Measurements from ENCODE around the gene AACS. TPM values are rescaled to one million over a fixed set of nuclear protein-coding genes. Genes with fewer than 3 reads are reported as not detected.
"Not testable (repeated sequence)": the region's sequence is repeated elsewhere in the genome, so short reads cannot be mapped to it uniquely, and the experiment has no call there.

Gene AACS
- total and polyA plus RNA-seq, 2 of the 4 experiments (the other 2 are of a cell fraction) = 22.0 to 24.9 TPM

GRCh38 chr12:125031471-125031870 lies 33.8 kb upstream of the AACS start:
- CTCF ChIA-PET; H3K9me1 ChIP-seq (ENCODE audit: insufficient read depth, low read length); H3K4me1 ChIP-seq (ENCODE audit: control insufficient read depth, insufficient read depth, low read length); in situ Hi-C loops (cut with MboI; ENCODE audit: low sequenced_read_pairs); BruUV-seq (replicated peaks); H3K27ac ChIP-seq (ENCODE audit: insufficient read depth, low read length); H2BK120ac ChIP-seq (ENCODE audit: low read depth, low read length); intact Hi-C loops (cut with micrococcal nuclease); H3K18ac ChIP-seq (ENCODE audit: low read depth, low read length); H2AK9ac ChIP-seq (replicated peaks; ENCODE audit: low read depth, low read length, poor library complexity); H3K4me3 ChIP-seq (ENCODE audit: insufficient read depth, low read depth, low read length); H3K14ac ChIP-seq (replicated peaks; ENCODE audit: low read depth, low read length); H4K91ac ChIP-seq (ENCODE audit: insufficient read depth, low read depth, low read length); POLR2A ChIA-PET (ENCODE audit: unreplicated experiment); H3K56ac ChIP-seq (ENCODE audit: extremely low read depth, insufficient read depth, low read length); H2AFZ ChIP-seq (replicated peaks; ENCODE audit: low read length, poor library complexity); H3K79me1 ChIP-seq (ENCODE audit: low read depth in 1 of 2, low read length in 2 of 2); H3K23ac ChIP-seq (ENCODE audit: low read depth, low read length); H4K20me1 ChIP-seq (ENCODE audit: insufficient read depth, low read length); H2BK15ac ChIP-seq (ENCODE audit: low read depth, low read length); H3K27me3 ChIP-seq (ENCODE audit: control insufficient read depth, insufficient read depth, low read length); H3K4ac ChIP-seq (ENCODE audit: low read depth, low read length); DNase-seq; H3K9ac ChIP-seq (ENCODE audit: low read depth, low read length); H2BK20ac ChIP-seq (ENCODE audit: low read depth, low read length); dilution Hi-C loops (cut with HindIII; ENCODE audit: low sequenced_read_pairs, unreplicated experiment); H2AK5ac ChIP-seq (ENCODE audit: low read depth, low read length); H4K5ac ChIP-seq (ENCODE audit: low read depth, low read length); H2BK5ac ChIP-seq (ENCODE audit: low read depth, low read length, poor library complexity, severe bottlenecking); ATAC-seq (ENCODE audit: low read depth); H4K8ac ChIP-seq (ENCODE audit: low read depth in 2 of 2, low read length in 2 of 2); H3K4me2 ChIP-seq (ENCODE audit: low read depth, low read length); H3K36me3 ChIP-seq (ENCODE audit: control insufficient read depth, insufficient read depth, low read length); H3K9me3 ChIP-seq (ENCODE audit: control insufficient read depth, insufficient read depth, low read length): not testable (repeated sequence)
- no CpG with 5 or more reads among the region's 9 CpGs for WGBS, 2 experiments (ENCODE audit: extremely low coverage in 2 of 2, insufficient read length in 1 of 2)
